WTC11 (cell line): ENCODE measurements around the gene CANX. TPM values are rescaled to one million over a fixed set of nuclear protein-coding genes. Genes with fewer than 3 reads are reported as not detected.

Source experiments
- AR ChIP-seq: fragments of 250-450 bp; sonication (Bioruptor Pico); IDR thresholded peaks from 2 replicates; pipeline ENCODE4 v1.9.0; 2021; ENCODE audit warnings: mild to moderate bottlenecking
- ATF1 ChIP-seq: sonication (generic); formaldehyde crosslinking; IDR thresholded peaks from 2 replicates; pipeline ENCODE4 v1.8.1; 2023; ENCODE audit warnings: mild to moderate bottlenecking, moderate library complexity, missing genetic modification reagents
- ATF2 ChIP-seq: sonication (generic); formaldehyde crosslinking; IDR thresholded peaks from 2 replicates; pipeline ENCODE4 v1.8.1; 2022; ENCODE audit warnings: low read depth, missing genetic modification reagents, borderline replicate concordance
- ATF3 ChIP-seq: sonication (generic); formaldehyde crosslinking; conservative IDR thresholded peaks from 2 replicates; pipeline ENCODE4 v1.8.1; 2022; ENCODE audit warnings: mild to moderate bottlenecking, missing genetic modification reagents
- CBFB ChIP-seq: sonication (generic); formaldehyde crosslinking; IDR thresholded peaks from 2 replicates; pipeline ENCODE4 v1.8.1; 2022; ENCODE audit warnings: mild to moderate bottlenecking, low read depth, missing genetic modification reagents
- E2F4 ChIP-seq: sonication (generic); formaldehyde crosslinking; IDR thresholded peaks from 2 replicates; pipeline ENCODE4 v1.8.1; 2022; ENCODE audit warnings: low read depth, mild to moderate bottlenecking, moderate library complexity, missing genetic modification reagents, borderline replicate concordance
- E2F5 ChIP-seq: sonication (generic); formaldehyde crosslinking; IDR thresholded peaks from 2 replicates; pipeline ENCODE4 v1.8.1; 2022; ENCODE audit warnings: mild to moderate bottlenecking, moderate library complexity, missing genetic modification reagents
- ELF4 ChIP-seq: sonication (generic); formaldehyde crosslinking; IDR thresholded peaks from 2 replicates; pipeline ENCODE4 v1.8.1; 2022; ENCODE audit warnings: low read depth, mild to moderate bottlenecking, moderate library complexity, missing genetic modification reagents
- EMX1 ChIP-seq: fragments of 250-450 bp; sonication (Bioruptor Pico); IDR thresholded peaks from 2 replicates; pipeline ENCODE4 v1.8.0; 2021; ENCODE audit warnings: mild to moderate bottlenecking
- FOXJ3 ChIP-seq: sonication (generic); formaldehyde crosslinking; IDR thresholded peaks from 2 replicates; pipeline ENCODE4 v1.9.0; 2021; ENCODE audit warnings: missing genetic modification reagents, mild to moderate bottlenecking, borderline replicate concordance
- GABPB1 ChIP-seq: sonication (generic); formaldehyde crosslinking; IDR thresholded peaks from 2 replicates; pipeline ENCODE4 v1.8.1; 2023; ENCODE audit warnings: mild to moderate bottlenecking, missing genetic modification reagents
- GTF2I ChIP-seq: fragments of 250-450 bp; sonication (Bioruptor Pico); conservative IDR thresholded peaks from 2 replicates; pipeline ENCODE4 v1.4.0; 2021; ENCODE audit warnings: mild to moderate bottlenecking
- HMGA2 ChIP-seq: fragments of 250-450 bp; sonication (Bioruptor Pico); IDR thresholded peaks from 2 replicates; pipeline ENCODE4 v1.4.0; 2021; ENCODE audit warnings: mild to moderate bottlenecking, moderate library complexity
- HMGXB4 ChIP-seq: sonication (generic); formaldehyde crosslinking; IDR thresholded peaks from 2 replicates; pipeline ENCODE4 v1.8.1; 2023; ENCODE audit warnings: mild to moderate bottlenecking, moderate library complexity, missing genetic modification reagents
- IRF1 ChIP-seq: sonication (generic); formaldehyde crosslinking; IDR thresholded peaks from 2 replicates; pipeline ENCODE4 v1.8.0; 2023; ENCODE audit warnings: missing genetic modification reagents
- MXD4 ChIP-seq: fragments of 250-450 bp; sonication (Bioruptor Pico); IDR thresholded peaks from 2 replicates; pipeline ENCODE4 v1.8.0; 2021; ENCODE audit warnings: mild to moderate bottlenecking, moderate library complexity, borderline replicate concordance
- NR3C1 ChIP-seq: sonication (generic); formaldehyde crosslinking; conservative IDR thresholded peaks from 2 replicates; pipeline ENCODE4 v1.8.1; 2023; ENCODE audit warnings: low read depth, mild to moderate bottlenecking, missing genetic modification reagents
- PRDM15 ChIP-seq: sonication (generic); formaldehyde crosslinking; IDR thresholded peaks from 2 replicates; pipeline ENCODE4 v1.8.0; 2022; ENCODE audit warnings: missing genetic modification reagents
- PRRX2 ChIP-seq: fragments of 250-450 bp; sonication (Bioruptor Pico); IDR thresholded peaks from 2 replicates; pipeline ENCODE4 v1.8.0; 2021; ENCODE audit warnings: mild to moderate bottlenecking
- SOX15 ChIP-seq: fragments of 250-450 bp; sonication (Bioruptor Pico); IDR thresholded peaks from 2 replicates; pipeline ENCODE4 v1.9.0; 2021; ENCODE audit warnings: mild to moderate bottlenecking
- TP53 ChIP-seq: sonication (generic); formaldehyde crosslinking; IDR thresholded peaks from 2 replicates; pipeline ENCODE4 v1.8.1; 2023; ENCODE audit warnings: mild to moderate bottlenecking, missing genetic modification reagents
- ZBTB21 ChIP-seq: sonication (generic); formaldehyde crosslinking; IDR thresholded peaks from 2 replicates; pipeline ENCODE4 v1.8.1; 2023; ENCODE audit warnings: mild to moderate bottlenecking, missing genetic modification reagents, borderline replicate concordance
- ZBTB43 ChIP-seq: sonication (generic); formaldehyde crosslinking; IDR thresholded peaks from 2 replicates; pipeline ENCODE4 v1.8.1; 2023; ENCODE audit warnings: mild to moderate bottlenecking, missing genetic modification reagents
- ZNF671 ChIP-seq: fragments of 250-450 bp; sonication (Bioruptor Pico); IDR thresholded peaks from 2 replicates; pipeline ENCODE4 v1.8.0; 2021; ENCODE audit warnings: mild to moderate bottlenecking
- total RNA-seq: library from RNA; stranded (reverse); gene quantifications from 3 replicates; pipeline ENCODE4 v1.2.3, GENCODE V29; 2021

The CANX gene
- total RNA-seq, 1 experiment from 2014 or later = 611 TPM

- no peak for TF ChIP-seq E2F4 (CRISPR knock-in tag)
- no peak for TF ChIP-seq CBFB
- TF ChIP-seq GTF2I (CRISPR knock-in tag) = no peak
- TF ChIP-seq ATF1 (CRISPR knock-in tag) = no peak
- no peak for TF ChIP-seq IRF1 (CRISPR knock-in tag)
- TF ChIP-seq ZBTB43 = 0 out of 2 replicates have a peak, but pooled peaks have one; percentile 16
- TF ChIP-seq AR (CRISPR knock-in tag) = no peak
- TF ChIP-seq ZBTB21 (CRISPR knock-in tag) = no peak; the same call in 1 of the 2 replicates
- no peak for TF ChIP-seq SOX15 (CRISPR knock-in tag)
- TF ChIP-seq NR3C1 (CRISPR knock-in tag) = no peak
- no peak; the same call in 1 of the 2 replicates for TF ChIP-seq TP53 (CRISPR knock-in tag)
- TF ChIP-seq E2F5 (CRISPR knock-in tag) = peak; percentile 88
- no peak for TF ChIP-seq HMGA2 (CRISPR knock-in tag)
- TF ChIP-seq GABPB1 (CRISPR knock-in tag) = peak; percentile 71
- TF ChIP-seq ZNF671 (CRISPR knock-in tag) = no peak
- no peak for TF ChIP-seq EMX1 (CRISPR knock-in tag)
- no peak for TF ChIP-seq ATF3 (CRISPR knock-in tag)
- TF ChIP-seq FOXJ3 (CRISPR knock-in tag) = no peak
- TF ChIP-seq PRDM15 = no peak
- TF ChIP-seq HMGXB4 = peak; percentile 85; the same call in 1 of the 2 replicates
- no peak for TF ChIP-seq ELF4 (CRISPR knock-in tag)
- no peak for TF ChIP-seq MXD4
- no peak for TF ChIP-seq ATF2
- TF ChIP-seq PRRX2 (CRISPR knock-in tag) = no peak
Observed at GRCh38 chr5:179697993-179698934, 503 bp upstream of the CANX start (continued).
